ENCODE data around the gene PTPN1.
A peak's percentile ranks its signal among the peaks of the same experiment; 100 is the strongest.

DNA sequence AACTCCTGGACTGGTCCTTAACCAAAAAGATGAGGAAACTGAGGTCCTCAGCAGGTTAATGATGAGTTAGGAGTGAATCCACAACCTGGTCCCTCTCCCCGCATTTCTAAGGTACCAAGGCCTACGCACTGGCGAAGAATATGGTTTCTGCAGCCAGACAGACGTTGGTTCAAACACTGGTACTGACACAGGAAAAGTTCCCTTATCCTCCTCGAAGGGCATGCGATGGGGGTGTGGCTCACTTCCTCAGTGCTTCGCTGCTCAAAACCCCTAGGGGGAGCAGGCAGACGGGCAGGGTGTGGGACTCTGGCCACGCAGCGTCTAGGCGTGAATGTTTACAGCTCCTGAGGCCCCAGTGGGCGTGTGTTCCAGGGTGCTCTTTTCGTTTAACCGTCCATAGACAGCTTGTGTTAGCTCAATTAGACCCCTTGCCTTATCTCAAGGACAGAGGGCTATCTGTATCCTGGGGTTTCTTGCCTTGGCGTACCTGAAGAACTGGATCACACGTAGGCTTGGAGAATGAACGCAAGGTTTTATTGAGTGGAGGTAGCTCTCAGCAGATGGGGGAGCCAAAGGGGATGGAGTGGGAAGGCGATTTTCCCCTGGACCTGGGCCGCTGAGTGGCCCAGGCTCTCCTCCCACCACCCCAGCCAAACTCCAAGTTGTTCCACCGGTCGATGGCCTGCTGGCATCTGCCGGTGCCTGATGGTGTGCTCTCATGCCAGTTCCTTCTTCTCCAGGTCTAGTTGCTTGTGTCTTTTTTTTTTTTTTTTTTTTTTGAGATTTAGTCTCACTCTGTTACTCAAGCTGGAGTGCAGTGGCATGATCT lies 31.8 kb upstream of the PTPN1 start:
- TF ChIP-seq, protein P1, sequence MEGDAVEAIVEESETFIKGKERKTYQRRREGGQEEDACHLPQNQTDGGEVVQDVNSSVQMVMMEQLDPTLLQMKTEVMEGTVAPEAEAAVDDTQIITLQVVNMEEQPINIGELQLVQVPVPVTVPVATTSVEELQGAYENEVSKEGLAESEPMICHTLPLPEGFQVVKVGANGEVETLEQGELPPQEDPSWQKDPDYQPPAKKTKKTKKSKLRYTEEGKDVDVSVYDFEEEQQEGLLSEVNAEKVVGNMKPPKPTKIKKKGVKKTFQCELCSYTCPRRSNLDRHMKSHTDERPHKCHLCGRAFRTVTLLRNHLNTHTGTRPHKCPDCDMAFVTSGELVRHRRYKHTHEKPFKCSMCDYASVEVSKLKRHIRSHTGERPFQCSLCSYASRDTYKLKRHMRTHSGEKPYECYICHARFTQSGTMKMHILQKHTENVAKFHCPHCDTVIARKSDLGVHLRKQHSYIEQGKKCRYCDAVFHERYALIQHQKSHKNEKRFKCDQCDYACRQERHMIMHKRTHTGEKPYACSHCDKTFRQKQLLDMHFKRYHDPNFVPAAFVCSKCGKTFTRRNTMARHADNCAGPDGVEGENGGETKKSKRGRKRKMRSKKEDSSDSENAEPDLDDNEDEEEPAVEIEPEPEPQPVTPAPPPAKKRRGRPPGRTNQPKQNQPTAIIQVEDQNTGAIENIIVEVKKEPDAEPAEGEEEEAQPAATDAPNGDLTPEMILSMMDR (conservative IDR thresholded peaks at IDR 0.05; ENCODE audit: low read depth in 2 of 2) = peak; percentile 76 to 82
- TF ChIP-seq EZH2 (IDR thresholded peaks at IDR 0.05; ENCODE audit: low read depth, unreplicated experiment) = no peak
- no peak for TF ChIP-seq CREB1 (CRISPR knock-in tag; IDR thresholded peaks at IDR 0.05; ENCODE audit: low read depth)
- no peak for TF ChIP-seq POLR2AphosphoS5 (IDR thresholded peaks at IDR 0.05; ENCODE audit: low read depth)

Measured in GM23338 (cell line).